GM10847 (cell line): Measurements from ENCODE around the gene OXER1.

ENCODE experiments used
- POLR2A ChIP-seq: IDR thresholded peaks from 2 replicates; pipeline ENCODE4 v1.6.1; 2011; ENCODE audit not compliant: insufficient read length; ENCODE audit errors: extremely low read depth

Gene OXER1

GRCh38 chr2:42799881-42800280 lies 35.9 kb upstream of the OXER1 start:
- TF ChIP-seq POLR2A = no peak

DNA sequence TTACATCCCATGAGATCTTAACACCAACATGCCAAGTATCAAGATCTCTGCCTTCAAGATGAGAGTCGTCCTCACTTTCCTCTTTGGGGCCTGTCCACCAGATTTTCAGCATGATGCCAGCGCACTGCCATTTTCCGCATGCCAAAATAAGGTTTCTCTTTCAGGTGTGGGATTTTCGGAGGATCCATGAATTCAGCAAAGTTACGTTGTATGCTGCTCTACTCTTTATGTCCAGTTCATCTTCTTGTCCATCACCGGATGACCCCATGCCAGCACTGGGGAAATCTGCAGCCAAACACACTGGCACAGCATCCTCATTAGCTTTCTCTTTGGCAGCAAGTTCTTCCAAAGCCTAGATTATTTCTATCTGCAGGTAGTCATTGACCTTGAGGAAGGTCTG lies 33.3 kb upstream of the OXER1 start:
- no peak for TF ChIP-seq POLR2A

- no peak for TF ChIP-seq POLR2A
These were observed 32.7 kb upstream of the OXER1 start for GRCh38 chr2:42796427-42797248.

DNA sequence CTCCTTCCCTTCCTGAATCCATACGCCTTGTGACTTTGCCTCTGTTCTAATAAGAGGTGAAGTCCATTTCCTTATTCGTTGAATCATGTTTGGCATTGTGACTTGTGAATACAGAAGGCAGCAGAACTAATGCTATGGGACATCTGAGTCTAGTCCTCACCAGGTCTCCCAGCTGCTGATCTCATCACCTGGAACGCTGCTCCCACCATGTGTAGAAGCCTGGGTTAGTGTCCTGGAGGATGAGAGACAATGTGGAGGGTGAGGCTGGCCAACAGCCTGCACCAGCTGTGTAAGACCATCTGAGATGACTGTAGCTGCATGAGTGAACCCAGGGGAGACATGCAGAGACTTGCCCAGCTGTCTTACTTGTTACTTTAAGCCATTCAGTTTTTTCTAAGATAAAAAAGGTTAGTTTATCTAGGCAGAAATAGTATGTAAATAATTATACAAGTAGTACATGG lies 31.9 kb upstream of the OXER1 start:
- peak; percentile 25 for TF ChIP-seq POLR2A

DNA sequence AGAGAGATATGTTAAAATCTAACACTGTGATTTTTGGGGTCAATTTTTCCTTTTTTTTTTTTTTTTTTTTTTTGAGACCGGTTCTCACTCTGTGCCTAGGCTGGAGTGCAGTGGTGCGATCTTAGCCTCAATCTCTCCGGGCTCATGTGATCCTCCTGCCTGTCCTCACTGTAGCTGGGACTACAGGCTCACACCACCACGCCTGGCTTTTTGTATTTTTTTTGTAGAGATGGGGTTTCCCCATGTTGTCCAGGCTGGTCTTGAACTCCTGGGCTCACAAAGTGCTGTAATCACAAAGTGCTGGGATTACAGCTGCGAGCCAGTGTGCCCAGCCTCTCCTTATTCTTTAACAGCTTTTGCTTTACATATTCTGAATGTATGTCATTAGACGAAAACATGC lies 31.3 kb upstream of the OXER1 start:
- no peak for TF ChIP-seq POLR2A

GRCh38 chr2:42794271-42795046 lies 30.5 kb upstream of the OXER1 start:
- no peak for TF ChIP-seq POLR2A

DNA sequence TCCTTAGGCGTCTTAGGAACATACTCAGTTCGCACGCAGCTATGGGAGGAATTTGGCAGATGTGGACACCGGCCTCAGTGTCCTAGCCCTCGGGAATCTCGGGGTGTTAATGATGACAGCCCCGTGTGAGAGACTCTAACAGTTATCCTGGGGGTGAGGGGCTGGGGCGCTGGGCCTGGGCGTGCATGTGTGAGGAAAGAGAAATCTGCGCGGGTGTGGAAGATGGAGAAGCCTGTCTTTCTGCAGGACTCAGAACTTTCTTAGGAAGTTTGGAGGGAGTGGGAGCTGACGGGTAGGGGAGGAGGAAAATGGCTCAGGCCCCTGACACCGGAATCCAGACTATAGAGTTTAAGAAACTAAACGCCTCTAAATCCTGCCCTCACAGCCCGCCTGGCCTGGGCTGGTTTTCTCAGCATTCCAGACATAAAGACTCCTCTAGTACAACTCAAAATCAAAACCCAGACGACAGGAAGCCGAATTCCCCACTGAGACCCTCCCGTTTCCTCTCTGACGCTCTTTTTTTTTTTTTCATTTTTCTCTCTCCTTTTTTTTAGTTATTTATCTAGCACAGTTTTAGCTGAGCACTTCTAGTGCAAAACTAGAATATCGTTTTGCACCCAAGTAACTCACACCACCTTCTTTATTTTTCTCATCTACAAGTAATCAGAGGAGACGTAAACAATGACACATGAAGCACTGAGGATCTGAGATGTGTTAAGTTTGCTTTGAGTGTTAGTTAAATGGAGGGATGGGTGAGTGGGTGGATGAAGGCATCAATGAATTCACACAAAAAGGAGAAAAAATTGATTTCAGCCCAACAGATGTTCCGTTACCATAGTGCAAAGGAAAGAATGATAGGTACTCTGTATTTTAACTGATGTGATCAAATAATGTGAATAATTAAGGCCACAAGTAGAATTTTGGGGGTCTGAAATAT lies 29.7 kb upstream of the OXER1 start:
- no peak for TF ChIP-seq POLR2A

DNA sequence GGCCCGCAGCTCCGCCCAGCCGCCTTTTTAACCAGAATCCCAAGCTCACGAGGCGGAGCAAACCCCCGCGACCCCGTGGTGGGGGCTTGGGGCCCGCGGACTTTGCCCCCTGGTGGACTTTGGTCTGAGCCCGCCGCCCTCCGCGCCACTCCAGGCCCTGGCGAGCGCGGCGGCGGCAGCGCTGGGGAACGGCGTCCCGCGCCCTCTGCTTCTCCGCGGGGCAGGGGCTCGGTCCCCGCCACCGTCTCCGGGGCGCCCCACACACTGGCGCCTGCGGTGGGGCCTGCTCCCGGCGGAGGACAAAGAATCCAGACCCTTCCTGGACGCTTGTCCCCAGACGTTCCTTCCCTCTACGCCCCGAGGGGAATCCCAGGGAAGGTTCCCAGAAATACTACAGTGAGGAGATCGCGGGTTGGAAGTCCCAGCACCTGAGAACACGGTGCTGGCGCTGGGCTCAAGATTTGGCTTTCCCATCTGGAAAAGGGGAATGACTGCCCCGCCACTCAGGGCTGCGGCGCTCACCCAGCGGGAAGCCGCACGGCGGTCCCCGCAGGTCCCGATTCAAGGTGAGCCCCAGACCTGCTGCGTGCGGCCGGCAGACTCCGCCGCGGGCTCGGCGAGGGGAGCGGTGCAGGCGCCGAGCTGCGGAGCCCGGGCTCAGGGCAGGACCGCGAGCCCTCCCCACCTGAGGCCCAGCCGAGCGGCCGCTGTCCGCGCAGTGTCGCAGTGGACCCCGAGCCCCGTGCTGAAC lies 28.8 kb upstream of the OXER1 start, which contains the start of gene HAAO:
Gene HAAO, minus strand, starts transcription at position 1 of the 751 bp plus-strand sequence. CDS start 47 bp downstream, outside the sequence.
- TF ChIP-seq POLR2A = no peak

GRCh38 chr2:42792087-42792582 lies 28.2 kb upstream of the OXER1 start:
- peak; percentile 64 for TF ChIP-seq POLR2A

DNA sequence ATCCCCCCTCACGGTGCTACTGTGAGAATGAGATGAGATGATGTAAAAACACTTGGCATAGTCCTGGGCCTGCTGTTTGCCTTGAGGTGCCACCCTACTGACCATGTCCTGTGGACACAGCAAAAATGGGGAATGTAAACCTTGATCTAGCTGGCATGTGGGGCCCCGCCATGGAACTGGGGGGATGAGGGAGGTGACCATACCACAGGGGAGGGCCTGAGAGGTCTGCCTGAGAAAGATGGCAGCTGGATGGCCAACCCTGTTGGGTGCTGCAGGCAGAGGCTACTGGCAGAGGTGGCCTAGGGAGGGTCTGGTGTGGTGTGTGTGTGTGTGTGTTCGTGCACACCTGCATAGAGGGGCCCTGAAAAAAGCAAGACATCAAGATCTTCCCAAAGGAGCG lies 27.7 kb upstream of the OXER1 start:
- TF ChIP-seq POLR2A = no peak

- TF ChIP-seq POLR2A = no peak
These were observed 25.8 kb upstream of the OXER1 start for GRCh38 chr2:42789751-42790150.

DNA sequence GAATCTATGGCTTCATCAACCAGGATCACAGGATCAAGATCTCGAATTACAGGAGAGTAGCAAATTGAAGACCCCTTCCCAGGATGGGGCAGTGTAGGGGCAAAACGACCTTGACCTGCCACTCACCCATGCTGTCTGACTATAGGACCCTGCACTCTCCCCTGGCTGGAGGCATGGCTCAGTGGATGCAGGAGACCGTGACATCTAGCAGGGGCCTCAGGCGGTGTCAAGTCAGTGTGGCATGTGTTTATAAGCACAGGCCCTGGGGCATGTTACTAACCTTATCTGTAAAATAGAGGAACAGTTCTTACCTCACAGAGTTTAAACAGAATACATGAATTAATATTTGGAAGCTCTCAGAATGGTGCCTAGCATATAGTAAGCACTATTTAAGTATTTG lies 24.9 kb upstream of the OXER1 start:
- no peak for TF ChIP-seq POLR2A

DNA sequence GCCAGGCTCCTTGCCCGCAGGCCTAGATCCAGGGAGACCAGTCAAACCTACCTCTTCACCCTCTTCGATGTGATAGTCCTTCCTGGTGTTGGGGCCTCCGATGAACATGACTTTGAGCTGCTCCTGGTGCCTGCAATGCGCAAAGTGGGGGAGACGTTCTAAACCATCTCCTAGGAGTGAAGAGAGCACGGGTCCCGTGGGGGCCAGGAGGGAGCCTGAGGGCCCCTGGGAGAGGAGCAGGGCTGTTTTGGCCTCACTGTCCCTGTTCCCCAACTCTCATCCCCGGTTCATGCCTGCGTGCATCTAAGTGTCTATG lies 24.5 kb upstream of the OXER1 start:
- no peak for TF ChIP-seq POLR2A

DNA sequence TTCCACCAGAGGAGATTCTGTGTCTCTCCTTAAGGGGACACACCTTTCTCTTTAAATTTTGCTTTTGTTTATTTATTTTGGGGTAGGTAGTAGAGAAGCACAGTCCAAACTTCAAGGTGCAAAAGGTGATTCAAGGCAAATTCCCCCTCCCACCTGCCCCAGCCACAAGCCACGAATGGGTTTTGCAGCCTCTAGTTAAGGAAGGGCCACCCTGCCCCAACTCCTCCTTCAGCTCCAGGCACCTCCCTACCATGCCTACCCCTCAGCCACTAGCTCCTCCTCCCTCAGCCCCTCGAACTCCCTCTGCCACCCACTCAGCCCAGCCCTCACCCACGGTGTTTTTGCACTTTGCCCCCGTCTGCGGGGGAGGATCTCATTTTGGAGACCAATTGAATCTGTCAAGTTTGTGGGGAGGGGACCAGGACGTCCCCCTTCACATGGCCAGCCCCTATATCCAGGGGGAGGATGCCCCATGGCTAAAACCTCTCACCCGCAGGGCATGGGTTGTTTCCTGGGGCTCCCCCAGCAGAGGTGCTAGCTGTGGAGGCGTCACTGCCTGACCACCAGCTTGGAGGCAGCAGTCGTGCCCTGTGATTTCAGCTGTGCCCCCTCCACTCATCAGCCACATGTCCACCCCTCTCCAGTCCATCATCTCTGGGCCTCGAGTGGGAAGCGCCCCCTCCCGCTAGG lies 24.0 kb upstream of the OXER1 start:
- TF ChIP-seq POLR2A = no peak
